ENCODE data around the gene SYVN1. TPM values are rescaled to one million over a fixed set of nuclear protein-coding genes. Genes with fewer than 3 reads are reported as not detected.
A peak's percentile ranks its signal among the peaks of the same experiment; 100 is the strongest.

SYVN1 gene
- total and polyA plus RNA-seq, 7 donors = 5.1 to 43.5 (median 17.3) TPM

DNA sequence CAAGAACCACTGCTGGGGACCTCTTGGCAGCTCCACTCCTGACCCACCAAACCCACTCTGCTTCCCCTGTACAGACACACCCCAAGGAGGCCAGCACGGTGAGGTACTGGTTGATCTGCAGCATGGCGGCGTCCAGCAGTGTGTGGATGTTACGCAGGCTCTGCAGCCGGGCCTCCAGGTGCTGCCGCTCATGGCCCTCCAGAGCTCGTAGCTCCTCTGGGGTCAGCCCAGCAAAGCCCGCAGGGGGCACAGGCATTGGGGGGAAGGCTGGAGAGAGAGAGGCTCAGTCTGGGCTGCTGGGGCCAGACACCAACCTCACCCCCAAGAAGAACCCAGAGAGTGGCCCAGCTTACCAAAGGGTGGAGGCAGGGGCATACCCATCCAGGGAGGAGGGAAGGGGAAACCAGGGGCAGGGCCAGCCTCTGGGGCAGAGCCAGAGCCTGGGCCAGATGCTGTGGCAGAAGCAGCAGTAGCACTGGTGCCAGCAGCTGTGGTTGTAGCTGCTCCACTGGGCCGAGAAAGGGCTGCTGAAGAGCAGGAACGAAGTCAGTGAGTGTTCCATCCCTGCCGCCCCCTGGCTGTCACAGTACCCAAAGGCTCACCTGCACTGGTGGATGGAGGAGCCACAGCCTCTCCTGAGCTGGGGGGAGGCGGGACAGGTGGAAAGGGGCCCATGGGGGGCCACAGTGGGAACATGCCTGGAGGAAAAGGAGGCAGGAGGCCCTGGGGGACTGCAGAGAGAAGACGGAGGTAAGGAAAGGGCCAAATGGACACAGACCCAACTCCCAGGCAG is 4.5 kb downstream of the SYVN1 start:
- Histone ChIP-seq H3K4me3 (no peak overlapping the region), H3K27ac (no peak overlapping the region), H3K27me3 (no peaks in the 10 kb centered on the region), H3K9me3 (no peaks in the 10 kb centered on the region), H3K4me1 (peaks cover 0 to 22% (median 17%) of the 10 kb centered on the region in 4 donors), H3K36me3 (peaks cover 49 to 82% (median 71%) of the 10 kb centered on the region in 4 donors)
- TF ChIP-seq POLR2AphosphoS5 (IDR thresholded peaks at IDR 0.05) (no peak), EP300 (IDR thresholded peaks at IDR 0.05) (no peak), POLR2A (IDR thresholded peaks at IDR 0.05) (no peak)
- TF ChIP-seq, protein P1, sequence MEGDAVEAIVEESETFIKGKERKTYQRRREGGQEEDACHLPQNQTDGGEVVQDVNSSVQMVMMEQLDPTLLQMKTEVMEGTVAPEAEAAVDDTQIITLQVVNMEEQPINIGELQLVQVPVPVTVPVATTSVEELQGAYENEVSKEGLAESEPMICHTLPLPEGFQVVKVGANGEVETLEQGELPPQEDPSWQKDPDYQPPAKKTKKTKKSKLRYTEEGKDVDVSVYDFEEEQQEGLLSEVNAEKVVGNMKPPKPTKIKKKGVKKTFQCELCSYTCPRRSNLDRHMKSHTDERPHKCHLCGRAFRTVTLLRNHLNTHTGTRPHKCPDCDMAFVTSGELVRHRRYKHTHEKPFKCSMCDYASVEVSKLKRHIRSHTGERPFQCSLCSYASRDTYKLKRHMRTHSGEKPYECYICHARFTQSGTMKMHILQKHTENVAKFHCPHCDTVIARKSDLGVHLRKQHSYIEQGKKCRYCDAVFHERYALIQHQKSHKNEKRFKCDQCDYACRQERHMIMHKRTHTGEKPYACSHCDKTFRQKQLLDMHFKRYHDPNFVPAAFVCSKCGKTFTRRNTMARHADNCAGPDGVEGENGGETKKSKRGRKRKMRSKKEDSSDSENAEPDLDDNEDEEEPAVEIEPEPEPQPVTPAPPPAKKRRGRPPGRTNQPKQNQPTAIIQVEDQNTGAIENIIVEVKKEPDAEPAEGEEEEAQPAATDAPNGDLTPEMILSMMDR (IDR thresholded peaks at IDR 0.05) = no peak
- 86 to 94% methylated on average over 13 of the region's 13 CpGs for WGBS, 2 donors
- DNase-seq = peak; percentile 64
- intact Hi-C loops (cut with DNase I) = loop anchor here (5.0 kb wide), 1 partner anchor 132 kb away; the partner anchor contains the start of gene POLA2

DNA sequence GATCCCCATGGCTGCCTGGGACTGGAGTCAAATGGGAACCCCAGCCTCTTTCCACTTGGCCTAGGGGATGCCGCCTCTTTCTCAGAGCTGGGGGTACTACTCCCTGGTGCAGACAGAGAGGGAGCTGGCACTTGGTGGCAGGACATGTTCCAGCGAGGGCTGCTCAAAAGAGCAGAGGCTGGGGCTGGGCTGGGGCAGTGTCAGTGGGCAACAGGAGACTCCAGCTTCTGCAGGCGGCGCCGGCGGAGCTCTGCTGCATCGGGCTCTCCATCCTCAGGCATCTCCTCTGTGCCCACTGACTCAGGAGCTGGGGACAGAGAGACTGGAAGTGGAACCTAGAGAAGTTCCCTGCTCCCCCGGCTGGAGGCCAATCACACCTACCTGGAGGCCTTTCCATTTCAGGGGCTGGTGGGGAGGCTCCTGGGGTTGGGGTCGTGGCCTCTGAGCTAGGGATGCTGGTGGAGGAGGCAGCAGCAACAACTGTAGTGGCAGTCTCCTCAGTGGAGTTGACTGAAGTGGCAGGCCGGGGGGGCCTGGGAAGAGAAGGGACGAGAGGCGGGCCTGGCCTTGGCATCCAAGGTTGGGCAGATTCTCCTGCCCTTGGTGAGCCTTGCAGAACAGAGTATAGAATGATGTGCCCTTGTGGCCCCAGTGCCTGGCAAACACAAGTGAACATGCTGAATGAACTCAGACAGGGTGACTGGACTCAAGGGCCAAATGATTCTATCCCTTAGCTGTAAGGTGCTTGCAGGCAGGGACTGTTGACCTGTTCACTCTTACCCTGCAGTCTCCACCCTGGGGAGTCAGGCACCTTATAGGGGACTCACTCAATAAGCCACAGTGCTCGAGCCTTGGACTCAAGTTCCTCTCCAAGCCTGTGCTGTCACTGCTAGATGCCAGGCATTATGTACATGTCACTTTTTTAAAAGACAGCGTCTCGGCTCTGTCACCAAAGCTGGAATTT is 5.9 kb downstream of the SYVN1 start:
- no peak overlapping the region for H3K27ac ChIP-seq
- H3K27me3 ChIP-seq = no peaks in the 10 kb centered on the region
- WGBS, 2 donors = 90 to 91% methylated on average over 15 of the region's 15 CpGs
- intact Hi-C loops (cut with DNase I) = no loop called here
- no peaks in the 10 kb centered on the region for H3K9me3 ChIP-seq
- TF ChIP-seq POLR2AphosphoS5 (IDR thresholded peaks at IDR 0.05) (no peak), POLR2A (IDR thresholded peaks at IDR 0.05) (no peak), EP300 (IDR thresholded peaks at IDR 0.05) (no peak)
- TF ChIP-seq, protein P1 (IDR thresholded peaks at IDR 0.05) = no peak
- H3K36me3 ChIP-seq = peaks cover 49 to 91% (median 72%) of the 10 kb centered on the region in 4 donors
- no peak overlapping the region for H3K4me3 ChIP-seq
- DNase-seq = peak; percentile 60
- peaks cover 0 to 17% (median 12%) of the 10 kb centered on the region in 4 donors for H3K4me1 ChIP-seq

GRCh38 chr11:65127473-65128181 is 6.7 kb downstream of the SYVN1 start:
- Histone ChIP-seq H3K4me3 (no peak overlapping the region), H3K4me1 (peaks cover 0 to 16% (median 10%) of the 10 kb centered on the region in 4 donors), H3K36me3 (peaks cover 49 to 86% (median 71%) of the 10 kb centered on the region in 4 donors), H3K27ac (no peak overlapping the region), H3K9me3 (no peaks in the 10 kb centered on the region), H3K27me3 (no peaks in the 10 kb centered on the region)
- TF ChIP-seq POLR2AphosphoS5 (IDR thresholded peaks at IDR 0.05) (no peak), POLR2A (IDR thresholded peaks at IDR 0.05) (no peak), EP300 (IDR thresholded peaks at IDR 0.05) (no peak)
- TF ChIP-seq, protein P1 (IDR thresholded peaks at IDR 0.05) = no peak
- intact Hi-C loops (cut with DNase I) = no loop called here
- DNase-seq = peak; percentile 41
- 85 to 87% methylated on average over 12 of the region's 12 CpGs for WGBS, 2 donors

GRCh38 chr11:65126624-65127274 is 7.6 kb downstream of the SYVN1 start:
- no peak overlapping the region for H3K4me3 ChIP-seq
- WGBS, 2 donors = 72 to 82% methylated on average over 6 of the region's 6 CpGs
- H3K4me1 ChIP-seq = peaks cover 0 to 11% (median 8%) of the 10 kb centered on the region in 4 donors
- H3K27ac ChIP-seq = no peak overlapping the region
- no peak for TF ChIP-seq EP300 (IDR thresholded peaks at IDR 0.05)
- no peaks in the 10 kb centered on the region for H3K27me3 ChIP-seq
- peak; percentile 46 for DNase-seq
- intact Hi-C loops (cut with DNase I) = no loop called here
- H3K36me3 ChIP-seq = peaks cover 49 to 78% (median 62%) of the 10 kb centered on the region in 4 donors
- no peaks in the 10 kb centered on the region for H3K9me3 ChIP-seq
